Measurements from ENCODE around the gene VANGL1. TPM values are rescaled to one million over a fixed set of nuclear protein-coding genes. Genes with fewer than 3 reads are reported as not detected.
A peak's percentile ranks its signal among the peaks of the same experiment; 100 is the strongest.

Gene VANGL1
- polyA plus RNA-seq, 3 donors = 13.1 to 14.5 (median 13.6) TPM

DNA sequence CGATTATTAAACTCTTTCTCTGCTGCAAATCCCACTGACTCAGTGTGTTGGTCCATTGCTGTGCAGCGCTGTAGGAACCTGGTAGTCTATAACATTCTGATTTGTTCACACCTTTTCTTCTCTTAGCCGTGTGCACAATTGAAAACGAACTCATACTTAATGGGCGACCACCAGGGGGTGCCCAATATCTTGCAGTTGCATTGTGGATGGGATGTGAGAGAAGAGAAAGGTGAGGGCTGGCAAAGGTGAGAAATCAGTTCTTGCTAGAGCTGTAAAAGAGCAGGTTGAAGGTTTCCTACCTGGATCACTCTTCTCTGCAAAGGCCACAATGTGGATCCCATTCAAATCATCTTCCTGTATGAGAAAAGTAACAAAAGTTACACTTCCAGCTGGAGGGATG, 75.8 kb downstream of the VANGL1 start:
- DNase-seq (ENCODE audit: extremely low read depth in 1 of 11, low read depth in 9 of 11, low spot score in 4 of 11) = no peak

DNA sequence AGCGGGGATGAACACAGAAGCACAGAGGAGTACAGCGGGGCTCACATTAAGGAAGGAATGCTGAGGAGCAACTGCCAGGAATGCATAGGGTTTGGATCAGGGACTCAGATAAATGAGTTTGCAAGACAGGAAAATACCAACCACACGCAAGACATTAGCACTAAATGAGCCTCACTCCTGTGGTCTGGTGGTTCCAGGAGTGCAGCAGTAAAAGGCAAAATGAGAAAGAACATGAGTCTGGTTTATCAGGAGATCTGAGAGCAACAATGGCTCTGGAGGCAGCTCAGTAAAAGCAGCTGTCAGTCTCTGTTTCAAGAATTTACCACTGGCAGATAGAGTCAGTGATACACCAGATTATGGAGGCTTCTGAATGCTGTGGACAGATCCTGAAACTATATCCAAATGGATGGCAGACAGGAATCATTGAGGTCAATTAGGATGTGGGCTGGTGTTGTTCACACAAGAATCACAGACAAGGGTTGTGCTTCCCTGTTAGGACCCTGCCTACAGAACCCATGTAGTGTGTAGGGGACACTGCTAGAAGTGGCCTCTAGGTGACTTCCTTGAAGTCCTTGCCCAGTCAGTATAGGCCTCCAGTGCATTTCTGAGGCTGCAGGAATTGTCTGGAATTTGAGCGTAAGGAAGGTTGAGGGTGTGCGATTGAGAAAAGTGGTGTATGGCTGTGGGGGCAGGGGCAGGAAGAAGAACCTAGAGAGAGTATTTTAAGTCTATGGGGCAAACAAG, 76.4 kb downstream of the VANGL1 start:
- no peak for DNase-seq (ENCODE audit: extremely low read depth in 1 of 11, low read depth in 9 of 11, low spot score in 4 of 11)

DNA sequence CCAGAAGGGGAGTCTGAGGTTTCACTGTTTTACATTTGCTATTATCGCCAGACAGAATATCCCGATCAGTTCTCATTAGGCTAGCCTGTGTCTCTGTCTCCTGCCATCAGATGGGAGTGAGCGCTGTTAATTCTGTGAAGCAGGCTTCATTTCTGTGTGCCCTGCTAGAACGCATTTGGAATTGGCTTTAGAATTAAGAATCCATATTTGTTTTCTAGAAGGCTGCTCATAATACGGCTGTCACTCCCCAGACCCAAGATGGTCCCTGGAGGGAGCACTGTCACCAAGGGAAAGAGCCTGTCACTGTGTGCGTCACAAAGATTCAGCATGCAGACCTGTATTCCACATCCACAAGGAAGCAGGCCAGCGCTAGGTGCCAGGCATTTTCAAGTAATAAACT, 77.5 kb downstream of the VANGL1 start:
- DNase-seq (ENCODE audit: extremely low read depth in 1 of 11, low read depth in 9 of 11, low spot score in 4 of 11) = no peak

DNA sequence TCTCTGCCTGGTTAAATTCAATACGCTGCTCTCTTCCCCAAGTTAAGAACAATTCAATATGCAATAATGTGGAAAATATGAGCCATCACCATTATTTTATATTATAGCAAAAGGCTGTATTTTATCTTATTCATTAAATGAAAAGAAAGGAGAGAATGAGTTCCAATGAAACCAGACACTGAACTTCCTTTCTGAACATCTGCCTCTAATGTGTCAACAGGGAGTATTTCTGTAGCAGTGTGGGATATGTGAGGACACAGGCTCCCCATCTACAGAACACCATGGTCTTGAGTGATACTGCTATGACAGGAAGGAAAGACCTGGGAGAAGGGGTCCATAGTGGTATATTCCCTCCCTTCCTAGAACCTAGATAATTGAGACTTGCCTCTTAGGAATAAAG, 80.5 kb downstream of the VANGL1 start:
- no peak for DNase-seq (ENCODE audit: extremely low read depth in 1 of 11, low read depth in 9 of 11, low spot score in 4 of 11)

DNA sequence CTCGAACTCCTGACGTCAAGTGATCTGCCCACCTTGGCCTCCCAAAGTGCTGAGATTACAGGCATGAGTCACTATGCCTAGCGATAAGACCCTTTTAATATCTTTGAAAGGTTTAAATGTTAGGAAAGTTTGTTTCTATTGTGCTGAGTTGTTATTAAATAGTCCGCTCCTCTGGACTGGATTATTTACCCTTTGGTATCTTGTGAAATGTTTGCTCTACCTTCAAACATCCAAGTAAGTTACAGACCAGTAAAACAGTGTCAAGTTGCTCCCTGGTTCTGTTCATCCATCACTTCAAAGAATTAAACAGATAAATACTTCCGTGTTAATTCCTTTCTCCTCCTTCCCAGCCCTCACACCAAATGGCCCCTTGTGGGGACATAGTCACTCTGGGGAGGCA, 82.0 kb downstream of the VANGL1 start:
- DNase-seq (ENCODE audit: extremely low read depth in 1 of 11, low read depth in 9 of 11, low spot score in 4 of 11) = no peak

DNA sequence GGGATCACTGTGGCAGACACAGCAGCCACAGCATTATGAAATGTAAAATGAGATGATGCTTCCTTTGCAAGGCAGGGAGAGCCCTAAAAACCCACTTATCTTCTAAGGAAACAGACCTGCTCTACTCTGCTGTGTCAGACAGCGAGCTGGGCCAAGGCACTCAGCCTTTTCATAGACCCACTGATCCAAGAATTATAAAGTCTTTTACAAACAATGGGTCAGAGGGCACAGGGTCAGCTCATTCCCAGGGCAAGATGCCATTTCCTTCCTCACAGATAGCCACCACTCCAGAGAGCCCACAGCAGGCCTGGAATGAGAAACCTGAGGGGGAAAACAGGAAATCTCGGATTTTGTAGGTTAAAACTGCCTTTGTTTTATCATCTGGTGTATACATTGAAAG, 83.8 kb downstream of the VANGL1 start:
- DNase-seq (ENCODE audit: extremely low read depth in 1 of 11, low read depth in 9 of 11, low spot score in 4 of 11) = no peak

DNA sequence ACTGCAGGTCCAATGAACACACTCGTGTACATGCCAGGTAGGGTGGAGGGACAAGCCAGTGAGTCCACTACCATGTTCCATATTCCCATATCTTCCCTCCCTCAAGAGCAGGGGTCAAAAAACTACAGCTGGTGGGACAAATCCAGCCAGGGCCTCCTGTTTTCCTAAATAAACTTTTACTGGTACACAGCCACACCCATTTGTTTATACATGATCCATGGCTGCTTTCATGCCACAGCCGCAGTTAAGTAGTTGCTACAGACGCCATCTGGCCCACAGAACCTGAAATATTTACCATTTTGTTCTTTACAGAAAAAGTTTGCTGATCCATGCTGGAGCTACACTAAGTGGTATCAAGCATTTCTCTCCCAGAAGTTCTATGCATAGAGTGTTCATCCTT, 84.4 kb downstream of the VANGL1 start:
- no peak for DNase-seq (ENCODE audit: extremely low read depth in 1 of 11, low read depth in 9 of 11, low spot score in 4 of 11)

DNA sequence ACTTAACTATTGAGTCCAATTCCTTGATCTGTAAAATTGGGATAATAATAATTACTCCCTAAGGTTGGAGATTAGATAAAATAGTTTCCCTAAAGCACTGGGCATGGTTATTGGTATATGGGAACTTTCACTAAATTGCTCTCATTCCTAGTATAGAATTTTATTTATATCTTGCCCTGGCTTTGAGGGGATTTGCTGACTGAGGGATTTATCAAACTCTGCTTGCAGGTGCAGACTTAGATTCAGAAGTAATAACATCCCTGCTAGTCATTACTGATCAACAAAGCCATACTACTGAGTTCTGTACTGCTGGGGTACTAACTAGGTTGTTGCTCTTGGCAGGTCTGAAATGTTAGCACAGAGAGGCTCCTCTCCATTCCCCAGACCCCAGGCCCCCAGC, 84.8 kb downstream of the VANGL1 start:
- DNase-seq (ENCODE audit: extremely low read depth in 1 of 11, low read depth in 9 of 11, low spot score in 4 of 11) = no peak

DNA sequence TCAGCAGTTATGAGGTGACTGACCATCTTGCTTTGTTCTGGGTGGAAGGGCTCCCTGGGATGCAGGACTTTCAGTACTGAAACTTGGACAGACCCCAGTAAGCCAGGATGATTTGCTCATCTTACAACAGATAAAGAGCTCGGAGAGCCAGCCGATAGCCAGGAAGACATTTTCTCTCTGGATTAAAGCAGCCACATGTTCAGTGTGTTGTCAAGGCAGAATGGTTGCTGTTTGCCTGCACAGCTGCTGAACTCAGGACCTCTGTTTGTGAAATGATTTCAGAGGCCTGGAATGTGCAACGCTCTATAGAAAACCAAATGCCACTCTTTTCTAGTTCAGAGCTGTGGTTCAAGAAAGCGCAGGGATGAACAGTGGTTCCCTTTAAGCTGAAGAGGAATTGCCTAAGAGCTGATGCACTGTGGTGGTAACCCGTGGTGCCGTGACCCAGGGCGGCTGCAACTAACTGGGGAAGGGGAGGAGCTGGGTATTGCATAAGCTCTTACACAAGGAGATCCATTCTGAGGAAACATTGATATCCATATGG, 86.0 kb downstream of the VANGL1 start:
- peak in 5 of 11 donors; percentile 44 to 73 (median 70) for DNase-seq (ENCODE audit: extremely low read depth in 1 of 11, low read depth in 9 of 11, low spot score in 4 of 11)

DNA sequence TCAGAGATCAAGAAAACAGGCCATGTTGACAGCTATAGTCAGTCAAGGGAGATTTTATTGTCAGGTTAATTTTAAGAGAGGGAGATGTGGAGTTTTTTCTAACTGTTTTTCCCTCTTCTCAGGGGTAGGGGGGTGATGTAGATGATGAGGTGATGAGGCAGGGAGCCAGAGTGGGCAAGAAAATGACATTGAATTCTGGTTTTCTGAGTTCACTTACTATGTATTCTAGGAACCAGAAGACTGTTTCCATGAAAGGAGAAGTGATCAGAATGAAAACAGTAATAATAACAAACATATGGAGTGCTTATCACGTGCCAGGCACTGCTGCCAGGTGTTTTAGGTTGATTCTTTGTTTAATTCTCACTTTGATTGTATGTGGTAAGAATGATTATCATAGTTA, 86.6 kb downstream of the VANGL1 start:
- no peak for DNase-seq (ENCODE audit: extremely low read depth in 1 of 11, low read depth in 9 of 11, low spot score in 4 of 11)

DNA sequence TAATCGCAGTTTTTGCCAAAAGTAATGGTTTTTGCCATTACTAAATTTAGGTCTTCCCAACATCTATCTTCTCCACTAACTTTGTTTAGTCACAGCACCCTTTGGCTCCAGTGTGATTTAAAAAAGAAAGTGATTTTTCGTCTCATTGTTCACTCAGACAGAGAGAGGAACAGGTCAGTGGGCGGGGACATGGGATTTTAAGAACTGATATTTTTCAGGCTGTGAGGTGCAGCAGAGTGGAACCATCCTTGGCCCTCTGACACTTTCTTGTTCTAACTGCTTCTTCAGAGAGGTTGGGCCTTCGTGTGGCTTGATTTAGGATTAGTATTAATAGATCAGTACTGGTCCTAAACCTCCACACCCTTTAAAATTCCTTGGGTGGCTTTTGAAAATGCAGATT, 88.0 kb downstream of the VANGL1 start:
- DNase-seq (ENCODE audit: extremely low read depth in 1 of 11, low read depth in 9 of 11, low spot score in 4 of 11) = no peak

DNA sequence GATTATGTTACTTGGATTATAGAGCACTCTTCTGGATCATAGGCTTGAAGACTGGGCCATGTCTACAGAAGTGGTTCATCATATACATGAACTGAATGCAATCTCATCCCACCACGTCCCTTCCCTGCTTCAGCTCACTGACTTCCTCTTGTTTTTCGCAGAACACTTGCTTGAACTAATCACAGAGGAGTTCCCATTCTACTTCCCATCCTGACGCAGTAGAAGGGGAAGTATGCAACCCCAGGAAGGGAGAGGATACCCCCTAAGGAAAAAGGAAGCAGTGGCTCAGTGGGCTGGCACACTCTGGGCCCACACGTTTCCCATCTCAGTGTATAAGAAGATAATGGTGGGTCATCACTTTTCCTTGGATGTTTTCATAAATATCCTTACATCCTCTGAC, 90.5 kb downstream of the VANGL1 start:
- DNase-seq (ENCODE audit: extremely low read depth in 1 of 11, low read depth in 9 of 11, low spot score in 4 of 11) = no peak

DNA sequence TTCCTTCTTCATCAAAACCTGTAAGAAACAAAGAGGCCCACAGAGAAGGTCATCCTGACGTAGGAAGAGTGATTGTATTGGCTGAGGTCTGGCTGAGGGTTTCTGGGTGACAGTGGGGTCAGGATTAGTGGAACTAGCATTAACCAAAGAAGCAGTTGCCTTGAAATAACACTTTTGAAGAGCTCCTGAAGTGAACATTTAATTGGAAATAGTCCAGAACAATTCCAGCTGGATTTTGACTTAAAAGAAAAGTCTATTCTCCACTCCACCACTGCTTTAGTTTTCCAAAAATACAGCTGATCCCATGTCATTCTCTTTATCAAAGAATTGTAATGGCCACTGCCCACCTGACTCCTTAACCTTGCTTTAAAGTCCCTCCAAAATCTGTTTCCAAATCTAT, 99.0 kb downstream of the VANGL1 start:
- DNase-seq (ENCODE audit: extremely low read depth in 1 of 11, low read depth in 9 of 11, low spot score in 4 of 11) = no peak

DNA sequence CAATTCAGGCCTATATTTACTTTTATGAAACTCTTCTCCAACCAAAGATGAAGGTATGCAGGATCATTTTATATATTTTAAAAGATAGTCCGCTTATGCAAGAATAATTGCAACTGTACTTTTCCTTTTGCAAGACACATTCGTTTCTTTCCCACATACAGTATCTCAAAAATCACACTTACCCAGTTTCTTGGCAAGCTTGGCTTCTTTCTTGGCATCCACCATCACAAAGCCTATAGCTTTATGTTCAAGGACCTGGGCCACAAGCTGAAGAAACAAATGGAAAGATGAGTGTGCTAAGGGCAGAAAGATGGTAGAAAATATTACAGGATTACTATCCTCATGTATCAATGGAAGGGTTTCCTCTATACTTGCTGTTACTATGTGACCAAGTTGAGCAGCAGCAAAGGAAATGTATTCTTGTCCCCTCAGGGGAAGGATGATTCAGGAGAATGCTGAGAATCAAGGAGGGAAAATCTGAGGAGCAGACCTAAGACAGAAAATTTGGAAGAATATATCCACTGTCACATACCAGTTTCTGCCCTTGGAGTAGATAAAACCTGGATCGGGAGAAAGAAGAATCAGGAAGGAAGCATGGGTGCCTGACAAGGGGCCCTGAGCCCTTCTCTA, 103.0 kb downstream of the VANGL1 start:
- no peak for DNase-seq (ENCODE audit: extremely low read depth in 1 of 11, low read depth in 9 of 11, low spot score in 4 of 11)

DNA sequence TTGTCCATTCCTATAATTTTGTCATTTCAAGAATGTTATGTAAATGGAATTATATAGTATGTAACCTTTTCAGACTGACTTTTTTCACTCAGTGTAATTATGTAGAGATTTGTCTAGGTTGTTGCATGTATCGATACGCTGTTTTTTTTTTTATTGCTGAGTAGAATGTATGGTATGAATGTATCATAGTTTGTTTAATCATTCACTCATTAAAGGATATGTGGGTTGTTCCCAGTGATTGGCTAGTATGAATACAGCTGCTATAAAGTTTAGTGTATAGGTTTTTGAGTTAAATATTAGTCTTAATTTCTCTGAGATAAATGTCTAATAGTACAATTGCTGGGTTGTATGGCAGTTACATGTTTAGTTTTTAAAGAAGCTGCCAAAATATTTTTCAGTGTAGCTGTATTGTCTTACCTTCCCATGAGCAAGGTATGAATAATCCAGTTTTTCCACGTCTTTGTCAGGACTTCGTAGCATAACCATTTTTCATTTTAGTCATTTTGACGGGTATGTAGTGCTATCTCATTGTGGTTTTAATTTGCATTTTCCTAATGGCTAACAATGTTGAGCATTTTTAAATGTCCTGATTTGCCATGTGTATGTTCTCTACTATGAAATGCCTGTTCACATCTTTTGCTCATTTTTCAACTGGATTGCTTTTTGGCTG, 104.4 kb downstream of the VANGL1 start:
- DNase-seq (ENCODE audit: extremely low read depth in 1 of 11, low read depth in 9 of 11, low spot score in 4 of 11) = no peak

Other genes starting within 250 kb of the VANGL1 start
- 1 to 10 TPM in 1 of 3 donors, under 1 TPM in 2; 0.48 to 1.3 (median 0.68) TPM for gene CASQ2, start 126.7 kb downstream of the VANGL1 start, polyA plus RNA-seq (ENCODE audit: insufficient read length in 3 of 3)
- not detected for gene NHLH2, start 199.2 kb downstream of the VANGL1 start, polyA plus RNA-seq (ENCODE audit: insufficient read length in 3 of 3)

All from renal cortex interstitium (tissue), 11 donors.